ENCODE data around the gene FNTB.

FNTB gene

GRCh38 chr14:64986648-64987437 is at the start of gene FNTB:
FNTB (plus strand) TSS chr14:64986895; CDS start chr14:64986954, 59 bp downstream.
- in situ Hi-C loops (cut with HindIII; ENCODE audit: low sequenced_read_pairs), result no loop called here

- in situ Hi-C loops (cut with HindIII; ENCODE audit: low sequenced_read_pairs), result no loop called here
These were observed 49.4 kb upstream of the FNTB start for GRCh38 chr14:64937171-64937820.

GRCh38 chr14:64937821-64938193 is 48.9 kb upstream of the FNTB start:
- in situ Hi-C loops (cut with HindIII; ENCODE audit: low sequenced_read_pairs), result no loop called here

- in situ Hi-C loops (cut with HindIII; ENCODE audit: low sequenced_read_pairs), result no loop called here
These were observed 47.5 kb upstream of the FNTB start for GRCh38 chr14:64938972-64939816.

GRCh38 chr14:64939817-64940190 is 46.9 kb upstream of the FNTB start:
- in situ Hi-C loops (cut with HindIII; ENCODE audit: low sequenced_read_pairs), result no loop called here

GRCh38 chr14:64940336-64940910 is 46.3 kb upstream of the FNTB start:
- in situ Hi-C loops (cut with HindIII; ENCODE audit: low sequenced_read_pairs), result no loop called here

- in situ Hi-C loops (cut with HindIII; ENCODE audit: low sequenced_read_pairs), result no loop called here
These were observed 44.1 kb upstream of the FNTB start, which contains the start of gene GPX2 for GRCh38 chr14:64942531-64943111. GPX2 (minus strand) TSS chr14:64942745; CDS start chr14:64942726, 19 bp downstream.

- in situ Hi-C loops (cut with HindIII; ENCODE audit: low sequenced_read_pairs), result no loop called here
These were observed 43.1 kb upstream of the FNTB start for GRCh38 chr14:64943556-64943955.

GRCh38 chr14:64944041-64944440 is 42.7 kb upstream of the FNTB start:
- in situ Hi-C loops (cut with HindIII; ENCODE audit: low sequenced_read_pairs), result no loop called here

GRCh38 chr14:64944861-64945260 is 41.8 kb upstream of the FNTB start:
- in situ Hi-C loops (cut with HindIII; ENCODE audit: low sequenced_read_pairs), result no loop called here

- in situ Hi-C loops (cut with HindIII; ENCODE audit: low sequenced_read_pairs), result no loop called here
These were observed 41.1 kb upstream of the FNTB start for GRCh38 chr14:64945431-64946178.

GRCh38 chr14:64946310-64947045 is 40.2 kb upstream of the FNTB start:
- in situ Hi-C loops (cut with HindIII; ENCODE audit: low sequenced_read_pairs), result no loop called here

- in situ Hi-C loops (cut with HindIII; ENCODE audit: low sequenced_read_pairs), result no loop called here
These were observed 38.7 kb upstream of the FNTB start for GRCh38 chr14:64947710-64948611.

- in situ Hi-C loops (cut with HindIII; ENCODE audit: low sequenced_read_pairs), result no loop called here
These were observed 38.0 kb upstream of the FNTB start for GRCh38 chr14:64948612-64949210.

- in situ Hi-C loops (cut with HindIII; ENCODE audit: low sequenced_read_pairs), result loop anchor here (10.0 kb wide), 1 partner anchor 94 kb away; no protein-coding TSS in a partner anchor
These were observed 35.8 kb upstream of the FNTB start for GRCh38 chr14:64950889-64951288.

- in situ Hi-C loops (cut with HindIII; ENCODE audit: low sequenced_read_pairs), result loop anchor here (10.0 kb wide), 1 partner anchor 94 kb away; no protein-coding TSS in a partner anchor
These were observed 35.4 kb upstream of the FNTB start for GRCh38 chr14:64951291-64951690.

GRCh38 chr14:64951724-64952123 is 35.0 kb upstream of the FNTB start:
- in situ Hi-C loops (cut with HindIII; ENCODE audit: low sequenced_read_pairs), result loop anchor here (10.0 kb wide), 1 partner anchor 93 kb away; no protein-coding TSS in a partner anchor

Data from endothelial cell of hepatic sinusoid (primary cell).